Stomach smooth muscle (tissue), 2 donors: ENCODE data around the gene TNNC1.

ENCODE experiments used
- H3K27ac ChIP-seq: one replicate; pipeline ENCODE4 v1.7.0; 2013; ENCODE audit warnings: mild to moderate bottlenecking, low read length, inconsistent platforms
- H3K27me3 ChIP-seq, 2 donors: one replicate each; pipeline ENCODE4 v1.7.0; 2013; ENCODE audit warnings: low read length in 2 of 2; ENCODE audit not compliant: insufficient read depth in 2 of 2, control insufficient read depth in 1 of 2
- H3K36me3 ChIP-seq, 2 donors: one replicate each; pipeline ENCODE4 v1.7.0; 2013; ENCODE audit warnings: low read length in 2 of 2; ENCODE audit not compliant: control insufficient read depth in 2 of 2, insufficient read depth in 2 of 2
- H3K4me1 ChIP-seq: one replicate; pipeline ENCODE4 v1.7.0; 2013; ENCODE audit warnings: low read length; ENCODE audit not compliant: control insufficient read depth, insufficient read depth
- H3K4me3 ChIP-seq, 2 donors: one replicate each; pipeline ENCODE4 v1.7.0; 2013; ENCODE audit warnings: low read length in 2 of 2
- H3K9ac ChIP-seq, 2 donors: one replicate each; pipeline ENCODE4 v1.7.0; 2013; ENCODE audit warnings: low read length in 2 of 2, mild to moderate bottlenecking in 1 of 2
- H3K9me3 ChIP-seq, 2 donors: one replicate each; pipeline ENCODE4 v1.7.0; 2013; ENCODE audit warnings: low read length in 2 of 2; ENCODE audit not compliant: control insufficient read depth in 2 of 2
- donor health status: healthy.
- donor health status: Pancreatic carcinoma.

Gene TNNC1

DNA sequence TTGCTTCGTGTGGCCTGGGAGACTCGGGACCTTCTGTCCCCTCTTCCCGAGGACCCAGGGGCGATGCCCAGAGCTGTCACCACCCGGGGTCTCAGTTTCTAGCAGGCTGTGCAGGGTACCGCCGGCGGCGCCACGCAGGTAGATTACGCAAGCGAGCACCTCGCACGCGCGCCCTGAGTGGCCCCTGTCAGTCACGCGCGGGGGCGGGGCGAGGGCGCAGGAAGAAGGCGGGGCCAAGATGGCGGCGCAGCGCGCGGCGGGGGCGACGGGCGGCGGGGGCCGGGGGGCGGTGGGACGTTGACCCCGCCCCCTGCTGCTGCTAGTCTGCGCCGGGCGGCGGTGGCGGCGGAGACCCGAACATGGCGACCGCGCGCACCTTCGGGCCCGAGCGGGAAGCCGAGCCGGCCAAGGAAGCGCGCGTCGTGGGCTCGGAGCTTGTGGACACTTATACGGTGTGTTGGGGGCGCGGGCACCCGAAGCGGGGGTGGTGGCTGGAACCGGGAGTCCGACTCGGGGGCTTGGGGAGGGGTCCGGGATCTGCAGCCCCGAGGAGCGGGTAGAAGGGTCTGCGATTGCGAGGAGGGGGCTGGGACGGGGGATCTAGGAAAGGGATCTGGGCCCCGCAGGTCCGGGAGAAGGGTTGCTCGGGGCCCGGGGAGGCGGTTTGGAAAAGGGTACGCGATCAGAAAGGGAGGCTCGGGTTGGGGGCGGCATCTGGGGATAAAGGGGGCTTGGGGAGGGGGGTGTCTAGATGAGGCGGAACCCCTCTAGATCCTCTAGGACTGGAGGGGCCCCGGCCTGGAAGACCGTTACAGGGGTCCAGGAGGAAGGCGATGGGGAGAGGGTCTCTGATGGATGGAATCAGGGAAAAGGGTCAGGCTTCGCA is 1.7 kb upstream of the TNNC1 start, which contains the start of gene NISCH:
NISCH (plus strand) TSS at position 322 of the 886 bp plus-strand sequence; CDS start at position 360, 38 bp downstream.
- Histone ChIP-seq H3K4me3 (peak within 1 kb of the TSS; percentile 92 to 95), H3K4me1 (peaks cover 29% of the 10 kb centered on the region), H3K9me3 (no peaks in the 10 kb centered on the region), H3K27me3 (no peaks in the 10 kb centered on the region), H3K27ac (peak within 1 kb of the TSS; percentile 85), H3K9ac (peak within 1 kb of the TSS; percentile 94 to 99), H3K36me3 (peaks cover 19 to 20% of the 10 kb centered on the region in 2 donors)

DNA sequence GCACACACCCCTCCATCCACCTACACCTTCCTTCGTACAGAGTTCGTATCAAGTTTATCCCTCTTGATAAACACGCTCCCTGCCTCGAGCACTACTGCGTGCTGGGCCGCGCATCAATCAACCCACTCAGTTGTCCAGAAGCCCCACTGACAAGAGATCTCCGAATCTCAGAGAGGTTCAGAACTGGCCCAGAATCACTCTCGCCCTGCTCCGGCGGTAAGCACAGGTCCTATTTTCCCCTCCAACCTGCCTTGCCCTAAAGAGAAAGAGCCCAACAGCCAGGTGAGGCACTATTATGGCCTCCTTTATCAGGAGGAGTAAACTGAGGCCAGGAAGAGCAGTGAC is 1.1 kb upstream of the TNNC1 start:
- no peaks in the 10 kb centered on the region for H3K9me3 ChIP-seq
- no peaks in the 10 kb centered on the region for H3K27me3 ChIP-seq
- H3K4me1 ChIP-seq: peaks cover 29% of the 10 kb centered on the region
- H3K36me3 ChIP-seq: peaks cover 17 to 19% of the 10 kb centered on the region in 2 donors
- H3K4me3 ChIP-seq: peak overlapping the region; percentile 92 to 95
- peak overlapping the region; percentile 94 to 99 for H3K9ac ChIP-seq
- peak overlapping the region; percentile 85 for H3K27ac ChIP-seq

DNA sequence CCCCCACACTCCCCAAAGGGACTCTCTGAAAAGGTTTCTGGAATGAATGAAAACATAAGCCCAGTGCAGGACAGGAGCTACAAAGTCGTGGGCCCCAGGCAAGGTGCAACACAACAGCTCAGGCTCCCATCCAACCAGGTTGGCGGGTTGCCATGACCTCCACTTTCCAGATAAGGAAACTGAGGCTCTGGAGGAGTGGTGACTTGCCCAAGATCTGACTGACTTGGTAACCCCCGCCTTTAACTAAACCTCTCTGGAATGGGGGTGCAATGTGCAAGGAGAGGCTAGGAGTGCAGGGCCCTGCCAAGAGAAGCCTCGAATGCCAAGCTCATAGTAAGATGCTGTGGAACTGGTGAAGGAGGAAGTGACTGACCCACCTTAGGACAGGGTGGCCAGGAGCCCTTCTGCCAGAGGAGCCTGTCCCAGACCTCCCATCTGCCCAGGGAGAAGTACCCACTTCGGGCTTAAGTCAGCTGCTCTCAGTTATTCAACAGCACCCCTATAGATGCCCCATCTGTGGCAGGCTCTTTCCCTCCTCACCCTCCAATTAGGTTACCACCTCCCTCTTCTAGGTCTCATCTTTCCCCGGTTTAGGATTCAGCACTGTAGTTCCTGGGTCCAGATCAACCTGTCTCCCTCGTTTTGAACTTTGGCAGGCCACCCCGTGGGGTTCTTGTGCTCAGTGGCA is 553 bp upstream of the TNNC1 start:
- Histone ChIP-seq H3K4me1 (peaks cover 29% of the 10 kb centered on the region), H3K36me3 (peaks cover 15 to 17% of the 10 kb centered on the region in 2 donors), H3K27me3 (no peaks in the 10 kb centered on the region), H3K9ac (peak overlapping the region; percentile 94 to 99), H3K27ac (peak overlapping the region; percentile 85), H3K9me3 (no peaks in the 10 kb centered on the region), H3K4me3 (peak overlapping the region; percentile 92 to 95)

DNA sequence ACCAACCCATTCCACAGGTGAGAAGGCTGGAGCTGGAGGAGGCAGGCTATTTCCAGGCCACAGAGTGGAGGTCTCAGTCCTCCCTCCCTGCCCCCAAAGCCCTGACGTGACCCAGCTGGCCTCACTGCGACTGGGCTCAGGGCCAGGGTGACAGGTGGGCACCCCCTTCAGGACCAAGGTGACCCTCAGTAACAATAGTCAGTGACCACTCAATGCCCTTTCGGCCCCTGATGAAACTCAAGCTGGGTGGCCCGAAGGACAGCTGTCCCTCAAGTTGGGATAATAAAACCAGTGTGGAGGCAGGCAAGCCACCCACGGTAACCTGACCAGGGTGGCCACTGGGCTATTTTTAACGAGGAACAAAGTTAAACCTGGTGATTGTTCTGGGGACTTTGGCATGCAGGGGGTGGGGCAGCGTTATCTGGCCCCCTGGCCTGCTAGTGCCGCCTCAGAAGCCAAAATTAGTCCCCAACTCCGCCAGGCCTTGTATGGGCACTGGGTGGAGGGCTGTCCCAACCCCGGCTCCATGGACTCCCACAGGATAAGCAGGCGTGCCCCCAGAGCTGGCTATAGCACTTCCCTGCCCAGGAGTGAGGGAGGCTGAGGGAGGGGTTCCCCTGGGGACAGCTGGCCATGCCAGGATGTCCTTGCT is 1.1 kb downstream of the TNNC1 start:
- Histone ChIP-seq H3K27ac (no peak overlapping the region), H3K27me3 (no peaks in the 10 kb centered on the region), H3K9me3 (no peaks in the 10 kb centered on the region), H3K4me3 (no peak overlapping the region), H3K9ac (no peak overlapping the region), H3K36me3 (peaks cover under 1 to 6% of the 10 kb centered on the region in 2 donors), H3K4me1 (peaks cover 29% of the 10 kb centered on the region)

DNA sequence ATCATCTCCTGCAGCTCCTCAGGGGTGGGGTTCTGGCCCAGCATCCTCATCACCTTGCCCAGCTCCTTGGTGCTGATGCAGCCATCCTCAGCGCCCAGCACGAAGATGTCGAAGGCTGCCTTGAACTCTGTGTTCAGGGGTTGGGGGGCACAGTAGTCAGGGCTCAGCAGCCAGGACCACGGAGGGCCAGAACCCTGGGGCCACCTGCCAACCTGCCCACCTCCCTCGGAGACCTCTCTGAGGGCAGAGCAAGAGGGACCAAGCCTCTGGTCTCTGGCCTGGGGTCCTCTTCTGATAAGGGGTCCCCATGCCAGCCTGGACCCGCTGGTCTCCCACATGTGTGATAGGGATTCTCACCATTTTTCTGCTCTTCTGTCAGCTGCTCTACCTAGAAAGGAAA is 1.7 kb downstream of the TNNC1 start:
- H3K9ac ChIP-seq: no peak overlapping the region
- no peak overlapping the region for H3K4me3 ChIP-seq
- H3K36me3 ChIP-seq: peaks cover 0 to under 1% of the 10 kb centered on the region in 2 donors
- H3K9me3 ChIP-seq: no peaks in the 10 kb centered on the region
- H3K27me3 ChIP-seq: no peaks in the 10 kb centered on the region
- H3K27ac ChIP-seq: no peak overlapping the region
- peaks cover 24% of the 10 kb centered on the region for H3K4me1 ChIP-seq

DNA sequence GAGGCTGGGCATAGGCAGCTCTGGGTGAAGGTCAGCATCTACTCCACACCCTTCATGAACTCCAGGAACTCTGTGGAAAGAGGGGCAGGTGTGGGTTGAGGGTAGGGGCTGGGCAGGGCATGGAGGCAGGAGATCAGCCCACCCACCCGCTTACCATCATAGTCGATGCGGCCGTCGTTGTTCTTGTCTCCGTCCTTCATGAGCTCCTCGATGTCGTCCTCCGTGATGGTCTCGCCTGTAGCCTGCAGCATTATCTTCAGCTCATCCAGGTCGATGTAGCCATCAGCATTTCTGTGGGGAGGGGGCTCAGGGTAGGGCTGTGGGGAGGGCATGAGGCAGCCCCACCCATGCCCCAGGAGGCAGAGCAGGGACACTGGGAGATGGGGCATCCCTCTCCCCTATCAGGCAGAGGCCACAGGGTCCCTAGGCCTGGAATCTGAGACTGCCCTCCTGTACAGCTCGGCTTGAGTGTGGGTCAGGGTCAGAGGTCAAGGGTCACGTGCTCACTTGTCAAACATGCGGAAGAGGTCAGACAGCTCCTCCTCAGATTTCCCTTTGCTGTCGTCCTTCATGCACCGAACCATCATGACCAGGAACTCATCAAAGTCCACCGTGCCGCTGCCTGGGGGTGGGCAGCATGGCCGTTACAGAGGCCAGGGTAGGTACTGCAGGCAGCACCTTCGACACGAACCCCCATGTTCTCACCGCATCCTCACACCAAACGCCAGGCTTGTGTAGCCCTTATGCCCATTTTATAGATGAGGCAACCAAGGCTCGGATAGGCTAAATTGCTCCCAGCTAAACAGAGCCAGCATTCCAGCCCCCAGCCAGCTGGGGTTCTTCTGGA is 2.4 kb downstream of the TNNC1 start:
- Histone ChIP-seq H3K4me1 (peaks cover 23% of the 10 kb centered on the region), H3K9me3 (no peaks in the 10 kb centered on the region), H3K27me3 (no peaks in the 10 kb centered on the region), H3K36me3 (no peaks in the 10 kb centered on the region), H3K9ac (no peak overlapping the region), H3K4me3 (no peak overlapping the region), H3K27ac (no peak overlapping the region)

DNA sequence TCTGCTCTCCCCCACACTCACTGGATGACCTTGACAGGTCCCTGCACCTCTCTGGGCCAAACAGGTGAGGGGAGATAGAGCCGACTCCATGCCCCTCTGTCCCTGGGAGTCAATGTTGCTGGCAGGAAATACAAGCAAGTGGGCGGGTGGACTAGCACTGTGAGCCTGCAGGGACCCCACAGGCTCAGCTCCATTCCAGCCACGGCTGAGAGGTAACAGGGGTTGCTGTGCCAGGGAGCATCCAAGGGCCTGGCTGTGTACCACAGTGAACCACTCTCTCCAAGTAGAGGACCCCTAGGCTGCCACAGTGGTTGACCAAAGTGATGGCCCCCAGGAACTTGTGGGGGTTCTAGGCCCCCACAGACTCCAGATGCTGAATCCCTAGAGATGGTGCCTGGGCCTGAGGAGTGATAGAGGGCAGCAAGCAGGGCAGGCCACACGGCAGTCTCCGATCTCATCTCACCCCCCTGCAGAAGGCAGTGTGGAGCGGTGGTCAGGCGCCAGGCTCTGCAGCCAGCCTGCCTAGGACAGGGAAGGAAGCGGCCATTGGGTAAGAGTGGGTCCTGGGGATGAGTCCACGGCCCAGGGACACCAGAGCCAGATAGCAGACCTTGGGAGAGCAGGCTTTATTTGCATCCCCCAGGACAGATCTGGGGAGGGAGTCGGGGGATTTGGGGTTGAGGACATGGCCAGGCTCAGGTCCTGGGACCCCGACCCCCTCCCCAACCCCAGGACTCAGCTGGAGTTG is 3.2 kb downstream of the TNNC1 start:
- H3K27me3 ChIP-seq: no peaks in the 10 kb centered on the region
- peaks cover 17% of the 10 kb centered on the region for H3K4me1 ChIP-seq
- H3K9ac ChIP-seq: no peak overlapping the region
- H3K9me3 ChIP-seq: no peaks in the 10 kb centered on the region
- H3K36me3 ChIP-seq: no peaks in the 10 kb centered on the region
- no peak overlapping the region for H3K4me3 ChIP-seq
- H3K27ac ChIP-seq: no peak overlapping the region

DNA sequence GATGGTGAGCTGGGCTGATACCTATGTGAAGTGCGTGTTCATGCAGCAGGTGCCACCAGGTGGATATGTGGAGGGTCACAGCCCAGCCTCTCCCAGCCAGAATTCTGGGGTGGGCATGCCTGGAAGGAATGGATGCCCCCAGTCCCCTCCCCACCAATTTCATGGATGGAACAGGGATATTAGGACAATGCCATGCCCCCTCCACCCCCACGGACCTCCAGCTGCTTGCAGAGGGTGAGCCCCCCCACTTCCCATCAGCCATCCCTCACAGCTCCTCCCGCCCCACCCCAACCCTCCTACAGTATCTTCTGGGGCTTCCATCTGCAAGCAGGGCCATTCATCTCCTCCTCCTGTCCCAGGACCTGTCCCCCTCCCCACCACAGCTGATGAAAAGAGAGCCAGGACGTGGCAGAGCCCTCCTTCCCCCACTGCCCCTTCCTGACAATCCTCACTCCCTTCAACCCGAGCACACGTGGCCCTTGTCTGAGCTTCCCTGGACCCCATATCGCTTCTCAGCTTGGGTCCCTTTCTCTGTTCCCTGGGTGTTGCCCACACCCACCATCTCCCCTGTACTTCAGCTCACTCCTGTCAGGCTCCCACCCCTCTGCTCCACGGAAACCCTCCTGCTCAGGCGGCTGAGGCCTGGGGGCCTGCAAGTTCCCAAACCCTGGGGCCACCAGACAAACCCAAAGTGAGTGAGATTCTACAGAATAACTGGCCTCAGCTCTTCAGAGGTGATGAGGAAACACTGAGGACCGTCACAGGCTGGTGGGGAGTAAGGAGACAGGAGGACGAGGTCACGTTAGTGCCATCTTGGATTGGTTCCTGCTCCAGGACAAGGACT is 6.1 kb downstream of the TNNC1 start:
- no peak overlapping the region for H3K9ac ChIP-seq
- H3K36me3 ChIP-seq: no peaks in the 10 kb centered on the region
- H3K27me3 ChIP-seq: no peaks in the 10 kb centered on the region
- H3K27ac ChIP-seq: no peak overlapping the region
- H3K4me1 ChIP-seq: peaks cover 10% of the 10 kb centered on the region
- no peaks in the 10 kb centered on the region for H3K9me3 ChIP-seq
- no peak overlapping the region for H3K4me3 ChIP-seq
